Measurements from ENCODE around the gene GALE.

DNA sequence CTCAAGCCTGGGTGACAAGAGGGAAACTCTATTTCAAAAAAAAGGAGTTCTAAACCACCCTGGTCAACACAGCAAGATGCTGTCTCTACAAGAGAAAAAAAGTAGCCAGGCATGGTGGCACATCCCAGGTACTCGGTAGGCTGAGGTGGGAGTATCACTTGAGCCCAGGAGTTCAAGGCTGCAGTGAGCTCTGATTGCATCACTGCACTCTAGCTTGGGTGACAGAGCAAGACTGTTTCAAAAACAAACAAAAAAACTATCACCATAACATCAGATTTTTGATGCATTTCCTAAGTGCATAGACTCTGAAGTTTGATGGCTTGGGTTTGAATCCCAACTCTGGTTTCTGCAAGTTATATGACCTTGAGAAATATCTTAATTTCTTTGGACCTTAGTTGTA, 47.6 kb downstream of the GALE start:
- TF ChIP-seq, protein P1, sequence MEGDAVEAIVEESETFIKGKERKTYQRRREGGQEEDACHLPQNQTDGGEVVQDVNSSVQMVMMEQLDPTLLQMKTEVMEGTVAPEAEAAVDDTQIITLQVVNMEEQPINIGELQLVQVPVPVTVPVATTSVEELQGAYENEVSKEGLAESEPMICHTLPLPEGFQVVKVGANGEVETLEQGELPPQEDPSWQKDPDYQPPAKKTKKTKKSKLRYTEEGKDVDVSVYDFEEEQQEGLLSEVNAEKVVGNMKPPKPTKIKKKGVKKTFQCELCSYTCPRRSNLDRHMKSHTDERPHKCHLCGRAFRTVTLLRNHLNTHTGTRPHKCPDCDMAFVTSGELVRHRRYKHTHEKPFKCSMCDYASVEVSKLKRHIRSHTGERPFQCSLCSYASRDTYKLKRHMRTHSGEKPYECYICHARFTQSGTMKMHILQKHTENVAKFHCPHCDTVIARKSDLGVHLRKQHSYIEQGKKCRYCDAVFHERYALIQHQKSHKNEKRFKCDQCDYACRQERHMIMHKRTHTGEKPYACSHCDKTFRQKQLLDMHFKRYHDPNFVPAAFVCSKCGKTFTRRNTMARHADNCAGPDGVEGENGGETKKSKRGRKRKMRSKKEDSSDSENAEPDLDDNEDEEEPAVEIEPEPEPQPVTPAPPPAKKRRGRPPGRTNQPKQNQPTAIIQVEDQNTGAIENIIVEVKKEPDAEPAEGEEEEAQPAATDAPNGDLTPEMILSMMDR (IDR thresholded peaks at IDR 0.05 in 8 of 11, conservative IDR thresholded peaks at IDR 0.05 in 3 of 11), result no peak
- no peak for TF ChIP-seq POLR2A (IDR thresholded peaks at IDR 0.05)
